ENCODE results near the gene SPHK2.
A peak's percentile ranks its signal among the peaks of the same experiment; 100 is the strongest.

GRCh38 chr19:48634424-48635262 is 15.3 kb downstream of the SPHK2 start:
- no peak for TF ChIP-seq CTCF (IDR thresholded peaks at IDR 0.05)
- TF ChIP-seq POLR2AphosphoS5 (IDR thresholded peaks at IDR 0.05), result peak; percentile 86 to 87 (median 87)
- peak; percentile 72 for TF ChIP-seq POLR2A (IDR thresholded peaks at IDR 0.05)
- TF ChIP-seq EP300 (IDR thresholded peaks at IDR 0.05; ENCODE audit: low read depth), result peak; percentile 32

Measured in transverse colon (tissue), 4 donors.